Adrenal gland (tissue), 5 donors: Measurements from ENCODE around the gene ROCK2.

Source experiments
- POLR2A ChIP-seq, 2 donors: fragments of 450-650 bp; IDR thresholded peaks; one replicate each; pipeline ENCODE4 v1.6.1; 2017; ENCODE audit warnings: antibody characterized with exemption in 2 of 2, mild to moderate bottlenecking in 2 of 2, moderate library complexity in 1 of 2
- TF ChIP-seq, protein P1 (sequence below), 6 experiments: fragments of 450-650 bp in 4 of 6; fragments of 200-600 bp in 2 of 6; sonication (generic) in 1 of 6; IDR thresholded peaks; 1 replicate in 5 of 6; 2 replicates in 1 of 6; pipeline versions ENCODE4 v1.5.1 to v1.8.0; 2016 to 2021; ENCODE audit warnings: antibody characterized with exemption in 6 of 6, mild to moderate bottlenecking in 2 of 6, moderate library complexity in 1 of 6
- donor health status: DM: no; HTN: no; CAD: no.

DNA sequence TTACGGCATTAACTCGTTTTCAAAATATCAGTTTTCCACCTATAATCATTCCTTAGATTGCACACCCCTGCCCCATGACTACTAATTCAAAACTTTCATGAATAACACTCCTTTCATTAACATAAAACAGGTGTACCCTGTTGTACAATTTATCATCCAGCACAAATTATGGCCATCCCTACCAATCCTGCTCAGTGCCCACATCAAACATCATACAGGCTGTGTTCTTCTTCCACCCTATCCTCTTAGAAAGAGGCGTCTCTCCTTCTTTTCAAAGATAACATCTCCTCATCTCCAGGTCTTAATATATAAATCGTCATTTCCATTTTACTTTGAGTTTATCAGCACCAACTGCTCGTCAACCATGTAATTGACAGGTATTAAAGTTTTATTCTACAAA, 121.6 kb downstream of the ROCK2 start:
- TF ChIP-seq, protein P1, sequence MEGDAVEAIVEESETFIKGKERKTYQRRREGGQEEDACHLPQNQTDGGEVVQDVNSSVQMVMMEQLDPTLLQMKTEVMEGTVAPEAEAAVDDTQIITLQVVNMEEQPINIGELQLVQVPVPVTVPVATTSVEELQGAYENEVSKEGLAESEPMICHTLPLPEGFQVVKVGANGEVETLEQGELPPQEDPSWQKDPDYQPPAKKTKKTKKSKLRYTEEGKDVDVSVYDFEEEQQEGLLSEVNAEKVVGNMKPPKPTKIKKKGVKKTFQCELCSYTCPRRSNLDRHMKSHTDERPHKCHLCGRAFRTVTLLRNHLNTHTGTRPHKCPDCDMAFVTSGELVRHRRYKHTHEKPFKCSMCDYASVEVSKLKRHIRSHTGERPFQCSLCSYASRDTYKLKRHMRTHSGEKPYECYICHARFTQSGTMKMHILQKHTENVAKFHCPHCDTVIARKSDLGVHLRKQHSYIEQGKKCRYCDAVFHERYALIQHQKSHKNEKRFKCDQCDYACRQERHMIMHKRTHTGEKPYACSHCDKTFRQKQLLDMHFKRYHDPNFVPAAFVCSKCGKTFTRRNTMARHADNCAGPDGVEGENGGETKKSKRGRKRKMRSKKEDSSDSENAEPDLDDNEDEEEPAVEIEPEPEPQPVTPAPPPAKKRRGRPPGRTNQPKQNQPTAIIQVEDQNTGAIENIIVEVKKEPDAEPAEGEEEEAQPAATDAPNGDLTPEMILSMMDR (IDR thresholded peaks at IDR 0.05): no peak
- no peak for TF ChIP-seq POLR2A (IDR thresholded peaks at IDR 0.05)
